HG02973 (cell line): ENCODE results near the gene TMEM167A.

Source experiments
- ATAC-seq: cut with Tn5 transposase; IDR thresholded peaks from one replicate; pipeline ENCODE4 v1.9.1; 2021; ENCODE audit warnings: moderate library complexity; ENCODE audit not compliant: unreplicated experiment

The TMEM167A gene

GRCh38 chr5:83036991-83037575, 40.1 kb downstream of the TMEM167A start:
- no peak for ATAC-seq

GRCh38 chr5:83035373-83036100, 41.7 kb downstream of the TMEM167A start:
- ATAC-seq: no peak

GRCh38 chr5:83034528-83035207, 42.5 kb downstream of the TMEM167A start:
- ATAC-seq: no peak

GRCh38 chr5:83034036-83034435, 43.2 kb downstream of the TMEM167A start:
- no peak for ATAC-seq

- ATAC-seq: no peak
Observed at GRCh38 chr5:83031381-83031780, 45.8 kb downstream of the TMEM167A start.

GRCh38 chr5:83029912-83030311, 47.3 kb downstream of the TMEM167A start:
- no peak for ATAC-seq

GRCh38 chr5:83026930-83027687, 50.1 kb downstream of the TMEM167A start:
- peak; percentile 78 for ATAC-seq

DNA sequence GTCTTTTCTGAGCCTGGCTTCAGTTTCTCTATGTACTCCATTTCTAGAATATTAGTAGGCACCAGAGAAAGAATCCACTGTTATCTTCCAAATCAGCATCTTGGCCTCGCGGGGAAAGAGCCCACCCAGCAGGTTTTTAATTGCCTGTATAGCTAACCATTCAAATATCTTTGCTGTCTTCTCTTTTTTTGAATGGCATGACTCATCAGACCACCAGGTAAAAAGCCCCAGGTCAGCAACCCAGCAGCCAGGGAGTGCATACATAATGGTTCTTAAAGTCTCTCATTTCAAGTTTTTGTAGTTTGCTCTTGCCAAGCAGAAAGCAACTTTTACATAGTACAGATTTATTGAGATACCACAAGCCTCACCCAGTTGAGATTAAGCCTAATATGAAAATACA, 50.7 kb downstream of the TMEM167A start:
- ATAC-seq: no peak

DNA sequence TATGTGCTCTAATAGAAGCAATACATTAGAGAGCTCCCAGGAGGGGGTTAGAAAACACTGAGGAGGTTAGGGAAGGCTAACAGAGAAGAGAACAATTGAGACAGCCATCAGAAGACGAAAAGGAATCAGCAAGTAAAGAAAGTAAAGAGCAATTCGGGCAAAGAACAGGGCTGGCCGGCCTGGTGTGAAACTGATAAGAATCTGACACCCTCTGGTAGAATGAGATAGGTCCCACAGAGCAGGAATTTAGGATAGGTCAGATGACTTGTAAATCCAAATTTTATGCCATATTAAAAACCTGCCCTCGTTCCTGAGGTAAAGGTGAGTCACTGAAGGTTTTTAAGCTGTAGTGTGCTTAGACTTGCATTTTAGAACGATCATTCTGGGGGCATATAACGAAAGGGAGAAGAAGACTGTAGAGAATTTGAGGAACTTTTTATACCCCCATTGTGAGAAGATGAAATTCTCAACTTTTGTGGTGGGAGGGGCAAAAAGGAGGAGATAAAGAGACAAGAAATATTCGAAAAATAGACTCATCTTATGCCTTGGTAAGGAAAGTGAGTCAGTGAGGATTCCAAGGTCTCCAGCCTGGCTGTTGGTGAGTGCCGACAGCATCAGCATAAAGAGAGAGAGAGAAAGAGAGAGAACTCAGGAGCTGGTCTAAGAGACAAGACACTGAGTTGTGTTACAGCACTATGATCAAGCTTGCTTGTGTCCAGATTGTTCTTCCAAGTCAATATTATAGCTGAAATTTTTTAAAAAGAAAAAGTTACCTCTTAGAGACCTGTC, 51.3 kb downstream of the TMEM167A start:
- ATAC-seq: no peak

GRCh38 chr5:83022334-83022733, 54.9 kb downstream of the TMEM167A start:
- ATAC-seq: no peak

- ATAC-seq: no peak
Observed at GRCh38 chr5:83015676-83016075, 61.5 kb downstream of the TMEM167A start.

- peak; percentile 99 for ATAC-seq
Observed at GRCh38 chr5:83011985-83012384, 65.2 kb downstream of the TMEM167A start.

DNA sequence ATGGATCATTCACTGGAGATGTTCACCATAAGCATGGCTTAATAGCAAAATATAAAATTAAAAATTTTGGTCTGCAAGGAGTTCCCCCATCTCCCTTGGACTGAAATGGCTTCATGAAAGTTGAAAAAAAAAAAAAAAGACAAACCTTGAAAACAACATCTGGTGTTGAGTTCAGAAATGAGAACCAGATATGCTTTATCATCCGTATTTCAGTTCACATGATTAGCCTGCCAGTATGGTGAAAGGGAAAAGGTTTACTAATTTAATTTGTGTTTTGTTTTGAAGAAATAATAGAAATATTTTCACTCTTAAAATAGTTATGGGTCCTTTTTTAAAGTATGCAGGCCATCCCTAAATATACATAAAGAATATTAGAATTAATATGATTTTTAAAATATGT, 67.8 kb downstream of the TMEM167A start:
- no peak for ATAC-seq

DNA sequence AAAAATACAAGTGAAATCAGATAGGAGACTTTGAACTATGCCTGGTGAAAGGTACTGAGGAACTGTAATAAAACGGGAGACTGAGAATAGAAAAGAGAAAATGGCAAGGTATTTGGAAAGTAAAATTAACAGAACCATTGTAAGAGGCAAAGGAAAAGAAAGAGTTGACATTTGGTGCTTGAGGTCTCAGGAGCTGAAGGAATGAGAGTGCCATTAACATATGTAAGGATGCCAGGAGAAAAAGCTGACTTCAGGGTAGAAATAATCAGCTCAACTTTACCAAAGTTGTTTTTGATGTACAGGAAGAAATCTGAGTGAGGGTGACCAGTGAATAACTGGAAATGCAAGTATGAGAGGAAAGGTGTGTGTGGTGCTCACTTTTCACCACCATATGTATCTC, 69.4 kb downstream of the TMEM167A start:
- ATAC-seq: no peak

GRCh38 chr5:83006683-83007283, 70.4 kb downstream of the TMEM167A start:
- no peak for ATAC-seq

DNA sequence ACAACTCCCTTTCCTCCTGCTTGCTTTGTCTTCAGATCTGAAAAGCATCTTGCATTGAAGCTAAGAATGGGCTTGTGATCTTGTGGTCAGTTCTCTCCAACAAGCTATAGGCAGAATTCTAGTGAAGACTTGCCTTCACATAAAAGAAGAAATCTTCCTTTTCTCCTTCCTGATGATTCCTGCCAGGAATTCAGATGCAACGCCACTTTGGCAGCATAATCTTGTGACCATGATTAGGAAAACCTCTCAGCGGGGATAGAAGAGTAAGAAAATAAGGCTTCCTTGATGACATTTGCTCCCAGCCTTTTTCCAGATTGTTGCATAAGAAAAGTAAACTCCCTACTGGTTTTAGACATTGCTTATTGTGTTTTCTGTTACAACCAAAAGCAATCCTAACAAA, 73.4 kb downstream of the TMEM167A start:
- ATAC-seq: no peak
